Liver (tissue), 3 donors: ENCODE results near the gene PCDH1.

Experiments used
- FOXA1 ChIP-seq: IDR thresholded peaks from 2 replicates; pipeline ENCODE4 v1.6.1; 2016; ENCODE audit warnings: antibody characterized with exemption
- GABPA ChIP-seq, 2 donors: IDR thresholded peaks in 1 of 2; conservative IDR thresholded peaks in 1 of 2; 2 replicates each; pipeline ENCODE4 v1.6.1; 2016; ENCODE audit warnings: antibody characterized with exemption in 2 of 2, mild to moderate bottlenecking in 1 of 2, moderate library complexity in 1 of 2
- JUND ChIP-seq, 2 donors: IDR thresholded peaks; 2 replicates each; pipeline ENCODE4 v1.6.1; 2016; ENCODE audit warnings: antibody characterized with exemption in 2 of 2
- TAF1 ChIP-seq: conservative IDR thresholded peaks from 2 replicates; pipeline ENCODE4 v1.6.1; 2016; ENCODE audit warnings: antibody characterized with exemption, mild to moderate bottlenecking
- TF ChIP-seq, protein P1 (sequence below): fragments of 150-350 bp; IDR thresholded peaks from 2 replicates; pipeline ENCODE4 v1.5.1; 2017; ENCODE audit warnings: improper control_type of control experiment, low read depth, low read length; ENCODE audit not compliant: missing input control
- donor health status: healthy.
- donor health status: healthy.

DNA sequence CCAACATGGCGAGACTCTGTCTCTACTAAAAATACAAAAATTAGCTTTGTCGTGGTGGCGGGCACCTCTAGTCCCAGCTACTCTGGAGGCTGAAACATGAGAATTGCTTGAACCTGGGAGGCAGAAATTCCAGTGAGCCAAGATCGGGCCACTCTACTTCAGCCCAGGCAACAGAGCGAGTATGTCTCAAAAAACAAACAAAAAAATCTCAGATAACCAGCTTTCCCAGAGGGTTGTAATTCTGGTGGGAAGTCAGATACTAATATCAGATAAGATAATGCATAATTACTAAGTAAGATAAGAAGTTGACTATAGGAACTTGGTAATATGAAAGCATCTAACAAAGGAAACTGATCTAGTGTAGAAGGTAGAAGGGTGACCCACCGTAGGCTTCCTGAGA, 60.6 kb downstream of the PCDH1 start:
- TF ChIP-seq, protein P1, sequence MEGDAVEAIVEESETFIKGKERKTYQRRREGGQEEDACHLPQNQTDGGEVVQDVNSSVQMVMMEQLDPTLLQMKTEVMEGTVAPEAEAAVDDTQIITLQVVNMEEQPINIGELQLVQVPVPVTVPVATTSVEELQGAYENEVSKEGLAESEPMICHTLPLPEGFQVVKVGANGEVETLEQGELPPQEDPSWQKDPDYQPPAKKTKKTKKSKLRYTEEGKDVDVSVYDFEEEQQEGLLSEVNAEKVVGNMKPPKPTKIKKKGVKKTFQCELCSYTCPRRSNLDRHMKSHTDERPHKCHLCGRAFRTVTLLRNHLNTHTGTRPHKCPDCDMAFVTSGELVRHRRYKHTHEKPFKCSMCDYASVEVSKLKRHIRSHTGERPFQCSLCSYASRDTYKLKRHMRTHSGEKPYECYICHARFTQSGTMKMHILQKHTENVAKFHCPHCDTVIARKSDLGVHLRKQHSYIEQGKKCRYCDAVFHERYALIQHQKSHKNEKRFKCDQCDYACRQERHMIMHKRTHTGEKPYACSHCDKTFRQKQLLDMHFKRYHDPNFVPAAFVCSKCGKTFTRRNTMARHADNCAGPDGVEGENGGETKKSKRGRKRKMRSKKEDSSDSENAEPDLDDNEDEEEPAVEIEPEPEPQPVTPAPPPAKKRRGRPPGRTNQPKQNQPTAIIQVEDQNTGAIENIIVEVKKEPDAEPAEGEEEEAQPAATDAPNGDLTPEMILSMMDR, result no peak
- TF ChIP-seq GABPA (IDR thresholded peaks at IDR 0.05 in 1 of 2, conservative IDR thresholded peaks at IDR 0.05 in 1 of 2), result no peak
- no peak for TF ChIP-seq TAF1
- no peak for TF ChIP-seq FOXA1
- TF ChIP-seq JUND (IDR thresholded peaks at IDR 0.05), result no peak
